Activated CD8-positive, alpha-beta memory T cell treated with anti-CD3 and anti-CD28 coated beads, Interleukin-2, amount 50 U/mL, for 24 hours (primary cell): Measurements from ENCODE around the gene MAP3K7CL.
"Not testable (repeated sequence)": the region's sequence is repeated elsewhere in the genome, so short reads cannot be mapped to it uniquely, and the experiment has no call there.

ENCODE experiments used
- DNase-seq: peaks from one replicate; pipeline ENCODE4 v3.0.0-alpha.2; 2020; ENCODE audit errors: extremely low read depth

Gene MAP3K7CL

GRCh38 chr21:29133796-29134195, 3.4 kb downstream of the MAP3K7CL start:
- DNase-seq = no peak

GRCh38 chr21:29135481-29135880, 5.0 kb downstream of the MAP3K7CL start:
- no peak for DNase-seq

- DNase-seq = no peak
Measured at GRCh38 chr21:29136033-29136432, 5.6 kb downstream of the MAP3K7CL start.

GRCh38 chr21:29144736-29145353, 14.4 kb downstream of the MAP3K7CL start:
- DNase-seq = no peak

DNA sequence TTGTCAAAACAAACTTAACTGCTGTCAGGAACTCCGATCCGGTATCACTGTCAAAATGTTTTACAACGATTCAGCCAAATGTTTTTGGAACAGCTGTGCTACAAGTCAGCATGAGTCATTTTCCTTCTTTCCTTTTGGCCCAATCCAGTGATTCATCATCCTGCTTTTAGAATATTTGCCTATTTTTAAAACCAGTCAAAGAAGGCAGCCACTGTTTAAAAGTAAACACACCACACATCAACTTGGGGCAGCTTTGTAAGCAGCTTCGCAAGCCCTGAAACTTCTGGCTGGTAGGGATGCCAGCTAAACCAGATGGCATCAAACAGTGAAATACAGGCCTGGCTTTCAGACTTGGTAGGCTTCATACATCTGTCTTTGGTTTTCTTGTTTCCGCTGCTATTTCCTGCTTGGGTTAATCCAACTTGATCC, 14.9 kb downstream of the MAP3K7CL start:
- DNase-seq = no peak

- DNase-seq = no peak
Measured at GRCh38 chr21:29145852-29146453, 15.5 kb downstream of the MAP3K7CL start.

DNA sequence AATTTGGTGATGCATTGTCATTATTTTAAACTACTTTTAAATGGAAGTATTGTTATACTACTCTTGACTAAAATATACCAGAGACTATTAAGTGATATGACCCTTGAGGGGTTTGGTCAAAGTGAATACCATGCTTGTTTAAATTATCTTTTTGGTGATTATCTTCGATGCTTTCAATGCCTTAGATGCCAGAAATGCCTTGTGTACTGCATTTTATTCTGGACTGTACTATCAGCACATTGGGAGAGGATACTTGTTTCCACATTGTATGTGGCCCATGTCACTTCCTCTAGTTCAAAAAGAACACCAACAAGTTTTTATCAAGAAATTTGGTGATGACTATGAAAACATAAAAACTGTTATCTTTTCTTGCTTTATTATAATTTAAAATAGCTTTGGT, 16.3 kb downstream of the MAP3K7CL start:
- DNase-seq = no peak

DNA sequence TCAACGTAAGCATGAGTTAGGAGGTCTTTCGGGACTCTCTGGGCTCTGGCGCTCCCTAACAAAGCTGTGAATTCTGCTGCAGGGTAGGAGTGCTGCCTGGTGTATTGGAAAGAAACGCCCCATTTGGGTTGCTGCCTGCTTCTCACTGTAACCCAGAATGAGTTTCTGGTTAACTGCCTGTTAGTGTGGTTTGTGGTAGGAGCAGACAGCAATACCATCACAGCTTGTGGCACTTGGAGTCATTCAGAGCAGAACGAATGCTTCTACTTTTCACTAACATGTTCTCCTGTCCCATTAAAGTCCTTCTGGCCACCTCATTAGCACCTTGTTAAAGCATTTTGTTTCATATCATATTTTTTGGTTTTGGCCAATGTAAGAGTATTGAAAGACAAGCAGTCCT, 18.1 kb downstream of the MAP3K7CL start:
- no peak for DNase-seq

DNA sequence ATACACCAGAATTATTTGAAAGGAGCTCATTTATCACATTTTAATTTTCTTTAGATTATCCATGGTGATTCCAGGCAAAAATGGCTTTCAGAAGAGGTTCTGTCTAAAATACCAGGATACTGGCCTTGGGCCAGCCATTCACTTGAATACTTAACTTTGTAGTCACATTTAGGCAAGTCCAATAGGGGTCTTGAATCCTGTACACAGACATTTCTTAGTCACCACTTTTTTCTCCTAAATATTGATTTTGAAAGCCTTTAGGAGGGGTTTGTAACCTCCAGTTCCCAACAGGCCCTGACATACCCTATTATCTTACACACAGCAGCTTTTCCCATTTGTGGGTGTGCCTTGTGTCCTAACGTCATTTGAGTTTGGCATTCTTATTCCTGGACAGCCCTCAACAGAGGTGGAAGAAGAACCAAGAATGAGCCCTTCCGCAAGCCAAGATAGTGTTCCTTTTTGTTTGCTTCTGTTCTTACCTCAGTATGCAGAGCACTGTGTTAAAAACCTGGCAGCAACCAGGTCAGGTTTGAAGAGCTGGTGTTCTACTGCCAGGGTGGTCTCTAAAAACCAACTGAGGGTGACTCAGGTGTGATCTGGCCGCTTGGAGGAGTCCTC, 19.5 kb downstream of the MAP3K7CL start:
- DNase-seq = no peak

DNA sequence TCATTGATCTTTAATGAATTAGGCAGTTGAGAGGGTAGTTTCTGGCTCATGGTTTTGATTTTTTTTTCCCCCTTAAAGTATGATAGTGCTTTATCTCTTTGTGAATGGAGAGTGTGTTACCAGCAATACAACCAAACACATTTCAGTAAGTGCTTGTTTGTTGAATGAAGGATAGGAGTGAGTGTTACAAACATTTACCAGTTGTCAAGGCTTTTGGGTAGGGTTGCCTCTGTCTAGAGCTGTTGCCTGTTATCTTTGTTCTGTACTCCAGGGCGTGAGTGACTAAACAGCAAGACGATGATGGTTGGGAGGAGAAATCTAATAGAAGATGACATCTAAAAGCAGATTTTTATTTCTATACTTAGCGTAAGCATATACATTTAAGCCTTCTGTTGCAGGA, 21.5 kb downstream of the MAP3K7CL start:
- DNase-seq = no peak

DNA sequence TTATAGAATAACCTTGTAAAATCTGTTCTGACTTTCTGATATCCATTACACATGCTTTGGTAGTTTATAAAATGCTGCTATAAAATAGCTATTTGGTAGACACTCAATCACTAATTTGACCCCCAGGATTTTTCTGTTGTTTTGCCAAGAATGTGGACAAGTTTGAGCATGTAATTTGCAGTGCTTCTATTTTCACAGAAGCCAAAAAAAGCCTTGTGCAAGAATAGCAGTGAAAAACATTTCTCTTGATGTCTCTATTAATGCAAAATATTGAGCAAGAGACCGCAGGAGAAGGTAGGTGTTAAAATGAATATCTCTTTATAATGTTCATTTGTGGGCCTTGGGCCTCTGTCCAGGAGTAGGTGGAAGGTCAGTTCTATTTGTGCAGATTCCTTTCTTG, 22.5 kb downstream of the MAP3K7CL start:
- DNase-seq = no peak

- DNase-seq = no peak
Measured at GRCh38 chr21:29154270-29154669, 23.8 kb downstream of the MAP3K7CL start.

DNA sequence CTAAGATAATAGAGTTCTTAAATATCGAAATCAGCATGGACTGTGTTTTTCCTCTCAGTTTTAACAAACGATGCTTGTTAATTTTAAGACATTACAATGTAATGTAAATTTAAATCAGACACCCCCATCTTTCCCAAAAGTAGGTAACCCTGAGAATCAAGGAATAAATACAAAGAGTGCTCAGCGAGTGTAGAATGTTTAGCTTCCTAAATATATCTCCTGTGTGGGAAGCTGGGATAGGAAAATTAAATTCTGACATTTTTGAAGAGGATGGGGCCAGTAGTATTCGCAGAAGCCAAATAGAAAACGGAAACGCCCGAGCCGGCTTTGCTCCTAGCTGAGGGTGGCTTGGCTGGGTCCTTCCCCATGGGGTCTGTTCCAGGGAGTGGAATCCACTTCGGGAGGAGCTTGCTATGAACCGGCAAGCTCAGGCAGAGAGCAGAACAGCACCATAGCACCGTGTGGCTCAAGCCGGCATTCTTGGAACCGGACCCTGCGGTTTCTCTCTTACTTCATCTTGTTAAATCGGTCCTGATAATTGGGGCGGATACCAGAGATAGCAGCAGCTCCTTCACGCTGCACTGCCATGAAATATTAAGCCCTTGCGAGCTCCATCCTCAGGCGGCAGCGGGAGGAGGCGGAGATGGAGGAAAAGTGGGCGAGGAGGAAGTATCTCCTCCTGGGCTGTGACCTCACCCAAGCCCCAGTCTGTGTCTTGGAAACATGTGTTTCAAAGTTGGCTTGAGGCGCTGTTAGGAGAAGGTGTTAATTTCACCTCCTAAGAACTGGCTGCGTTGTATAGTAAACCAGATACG, 24.9 kb downstream of the MAP3K7CL start:
- DNase-seq = no peak

GRCh38 chr21:29155933-29156260, 25.5 kb downstream of the MAP3K7CL start:
- no peak for DNase-seq

GRCh38 chr21:29157080-29157479, 26.6 kb downstream of the MAP3K7CL start:
- no peak for DNase-seq

DNA sequence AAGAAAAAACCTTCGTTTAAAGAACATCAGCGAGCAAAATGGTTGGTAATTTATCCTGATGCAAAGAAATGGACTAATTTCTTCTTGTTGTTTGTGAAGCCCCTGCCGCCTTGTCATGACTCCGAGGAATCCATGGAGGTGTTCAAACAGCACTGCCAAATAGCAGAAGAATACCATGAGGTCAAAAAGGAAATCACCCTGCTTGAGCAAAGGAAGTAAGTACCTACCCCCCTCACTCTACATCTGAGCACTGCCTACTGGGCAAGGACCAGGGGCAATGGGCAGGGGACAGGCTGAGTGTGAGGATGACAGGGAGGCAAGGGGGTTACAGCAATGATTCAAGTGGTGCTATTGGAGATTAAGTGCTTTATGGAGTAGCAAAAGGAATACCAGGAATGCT, 29.4 kb downstream of the MAP3K7CL start:
- no peak for DNase-seq

DNA sequence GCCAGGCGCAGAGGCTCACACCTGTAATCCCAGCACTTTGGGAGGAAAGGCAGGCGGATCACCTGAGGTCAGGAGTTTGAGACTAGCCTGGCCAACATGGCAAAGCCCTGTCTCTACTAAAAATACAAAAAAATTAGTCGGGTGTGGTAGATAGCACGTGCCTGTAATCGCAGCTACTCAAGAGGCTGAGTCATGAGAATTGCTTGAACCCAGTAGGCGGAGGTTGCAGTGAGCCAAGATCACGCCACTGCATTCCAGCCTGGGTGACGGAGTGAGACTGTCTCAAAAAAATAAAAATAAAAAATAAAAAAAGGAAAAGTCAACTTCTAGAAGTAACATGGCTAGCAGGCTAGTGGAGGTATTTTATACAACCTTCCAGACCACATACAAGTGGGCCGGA, 32.4 kb downstream of the MAP3K7CL start:
- DNase-seq = not testable (repeated sequence)

DNA sequence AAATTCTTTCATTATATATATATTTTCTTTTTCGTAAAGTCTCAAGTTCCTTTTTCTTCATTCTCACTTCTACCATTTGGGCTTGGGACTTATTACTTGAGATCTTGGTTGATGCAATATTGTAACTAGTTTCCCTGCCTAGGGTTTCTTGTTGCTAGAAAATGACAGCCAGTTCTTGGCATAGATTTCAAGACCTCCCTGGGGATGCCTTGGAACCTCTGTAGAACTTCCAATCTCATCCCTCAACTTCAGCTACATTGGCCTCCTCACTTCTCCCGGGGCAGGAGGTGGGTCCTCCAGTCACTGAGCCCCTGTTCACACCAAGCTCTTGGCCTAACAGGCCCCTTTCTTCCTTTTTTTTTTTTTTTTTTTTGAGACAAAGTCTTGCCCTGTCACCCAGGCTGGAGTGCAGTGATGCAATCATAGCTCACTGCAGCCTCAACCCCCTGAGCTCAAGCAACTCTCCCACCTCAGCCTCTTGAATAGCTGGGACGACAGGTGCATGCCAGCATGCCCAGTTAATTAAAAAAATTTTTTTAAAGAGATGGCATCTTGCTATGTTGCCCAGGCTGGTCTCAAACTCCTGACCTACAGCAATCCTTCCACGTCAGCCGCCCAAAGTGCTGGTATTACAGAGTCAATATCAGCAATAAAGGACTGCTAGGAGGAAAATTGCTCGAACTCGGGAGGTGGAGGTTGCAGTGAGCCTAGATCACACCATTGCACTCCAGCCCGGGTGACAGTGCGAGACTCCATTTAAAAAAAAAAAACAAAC, 33.1 kb downstream of the MAP3K7CL start:
- no peak for DNase-seq

DNA sequence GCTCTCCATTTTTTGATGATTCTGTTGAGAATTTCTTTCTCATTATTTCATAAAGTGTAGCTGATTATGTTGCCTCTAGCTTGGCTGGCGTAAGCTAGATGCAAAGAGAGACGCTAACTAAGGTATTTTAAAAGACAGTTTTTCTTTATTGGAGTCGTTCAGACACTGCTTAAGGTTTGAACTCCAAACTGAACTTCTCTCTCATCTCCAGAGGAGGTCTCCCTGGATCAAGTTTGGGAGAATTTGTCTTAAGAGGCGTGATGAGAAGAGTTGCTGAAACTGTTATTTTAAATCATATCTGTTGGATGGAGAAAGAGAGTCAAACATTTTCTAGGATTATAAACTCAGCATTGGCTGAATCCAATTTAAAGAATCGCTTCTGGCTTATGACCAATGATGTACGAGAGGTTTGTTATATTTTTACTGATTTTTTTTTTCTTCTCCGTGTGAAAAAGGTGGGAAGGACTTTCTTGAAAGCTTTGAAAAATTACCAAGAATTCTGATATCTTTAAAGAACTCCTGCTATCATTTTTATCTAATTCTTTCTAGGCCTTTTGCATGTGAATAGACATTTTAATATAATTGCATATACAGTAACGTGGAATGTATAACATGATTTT, 34.0 kb downstream of the MAP3K7CL start:
- no peak for DNase-seq

DNA sequence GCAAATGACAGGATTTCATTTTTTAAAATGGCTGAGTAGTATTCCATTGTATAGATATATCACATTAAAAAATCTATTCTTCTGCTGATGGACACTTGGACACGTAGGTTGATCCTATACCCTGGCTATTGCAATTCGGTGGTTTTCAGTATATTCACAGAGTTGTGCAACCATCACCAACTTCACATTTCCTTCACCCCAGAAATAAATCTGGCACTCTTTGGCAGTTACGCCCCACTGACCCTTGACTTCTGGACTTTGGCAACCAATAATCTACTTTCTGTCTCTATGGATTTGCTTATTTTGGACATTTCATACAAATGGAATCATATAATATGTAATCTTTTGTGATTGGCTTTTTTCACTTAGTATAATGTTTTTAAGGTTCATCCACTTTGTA, 35.9 kb downstream of the MAP3K7CL start:
- DNase-seq = no peak

DNA sequence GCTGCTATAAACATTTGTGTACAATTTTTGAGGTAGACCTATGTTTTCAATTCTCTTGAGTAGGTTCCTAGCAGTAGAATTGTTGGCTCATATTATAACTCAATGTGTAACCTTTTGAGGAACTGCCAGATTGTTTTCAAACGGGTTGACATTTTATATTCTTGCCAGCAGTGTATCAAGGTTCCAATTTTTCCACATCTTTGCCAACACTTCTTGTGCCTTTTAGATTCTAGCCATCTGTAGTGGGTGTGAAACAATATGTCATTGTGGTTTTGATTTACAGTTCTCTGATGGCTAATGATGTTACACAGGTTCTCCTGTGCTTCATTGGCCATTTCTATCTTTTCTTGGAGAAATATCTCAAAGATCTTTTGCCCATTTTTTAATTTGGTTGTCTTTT, 36.4 kb downstream of the MAP3K7CL start:
- no peak for DNase-seq

GRCh38 chr21:29167481-29167880, 37.0 kb downstream of the MAP3K7CL start:
- not testable (repeated sequence) for DNase-seq
